ENCODE measurements around the gene SELENON. TPM values are rescaled to one million over a fixed set of nuclear protein-coding genes. Genes with fewer than 3 reads are reported as not detected.

The SELENON gene
- total RNA-seq, 1 donor = 33.7 TPM

DNA sequence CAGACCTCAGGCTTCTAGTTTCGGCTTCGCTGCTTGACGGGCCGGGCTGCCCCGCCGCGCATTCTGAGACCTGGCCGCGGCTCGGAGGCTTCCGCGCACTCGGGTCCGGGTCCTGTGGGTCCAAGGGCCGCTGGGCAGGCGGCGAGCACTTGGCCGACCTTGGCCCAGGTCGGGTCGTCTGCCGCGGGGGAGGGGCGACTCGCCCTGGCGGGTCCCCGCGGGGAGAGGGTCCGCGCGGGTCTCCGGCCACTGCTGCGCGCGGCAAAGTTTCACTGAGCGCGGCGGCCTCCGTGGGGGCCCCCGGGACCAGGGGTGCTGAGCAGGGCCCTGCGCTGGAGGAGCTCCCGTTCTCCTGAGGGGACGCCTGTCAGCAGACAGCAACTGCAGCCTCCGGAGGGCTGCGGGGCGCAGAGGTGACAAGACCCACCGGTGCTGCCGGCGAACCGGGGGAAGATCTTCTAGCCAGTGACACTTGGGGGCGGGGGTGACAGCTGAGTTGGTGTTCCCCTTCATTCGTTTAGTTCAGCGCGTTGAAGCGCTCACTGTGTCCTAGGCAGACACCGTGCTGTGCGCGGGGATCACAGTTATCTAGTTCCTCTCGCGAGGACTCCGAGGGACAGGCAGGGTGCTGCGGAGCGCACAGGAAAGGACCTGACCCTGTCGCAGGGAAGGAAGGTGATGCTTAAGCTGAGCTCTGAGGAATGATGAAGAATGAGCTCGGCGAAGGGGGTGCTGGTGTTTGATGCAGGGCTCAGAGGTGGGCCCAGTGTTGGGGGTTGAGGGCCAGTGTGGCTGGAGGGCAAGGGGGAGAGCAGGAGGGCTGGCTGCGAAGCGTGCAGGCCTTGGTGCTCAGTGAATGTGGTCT is 20.5 kb downstream of the SELENON start:
- Histone ChIP-seq H3K27me3 (ENCODE audit: insufficient read depth, low read length) (no peaks in the 10 kb centered on the region), H3K79me2 (ENCODE audit: insufficient read depth, low read length) (peaks cover 53% of the 10 kb centered on the region), H3K27ac (ENCODE audit: low read depth, low read length) (peak overlapping the region; percentile 86), H3K9me3 (ENCODE audit: low read depth, low read length) (no peaks in the 10 kb centered on the region), H3K4me3 (ENCODE audit: insufficient read depth, low read length) (peak overlapping the region; percentile 96), H3K4me1 (ENCODE audit: insufficient read depth, low read length) (peaks cover 30% of the 10 kb centered on the region), H2AFZ (ENCODE audit: low read length) (peak overlapping the region; percentile 89), H4K20me1 (ENCODE audit: insufficient read depth, low read length) (peaks cover 42% of the 10 kb centered on the region), H3K4me2 (ENCODE audit: insufficient read depth, low read length) (peak overlapping the region; percentile 84), H3K36me3 (ENCODE audit: insufficient read depth, low read length) (peaks cover 15% of the 10 kb centered on the region)
- no peak for TF ChIP-seq CTCF (IDR thresholded peaks at IDR 0.05; ENCODE audit: extremely low read depth, low read depth, low read length)
- peak; percentile 98 for DNase-seq (ENCODE audit: insufficient read length, low spot score, missing footprints)

- Histone ChIP-seq H2AFZ (ENCODE audit: low read length) (peak overlapping the region; percentile 87), H3K4me1 (ENCODE audit: insufficient read depth, low read length) (peaks cover 30% of the 10 kb centered on the region), H4K20me1 (ENCODE audit: insufficient read depth, low read length) (peaks cover 42% of the 10 kb centered on the region), H3K27ac (ENCODE audit: low read depth, low read length) (peak overlapping the region; percentile 86), H3K79me2 (ENCODE audit: insufficient read depth, low read length) (peaks cover 58% of the 10 kb centered on the region), H3K9me3 (ENCODE audit: low read depth, low read length) (no peaks in the 10 kb centered on the region), H3K27me3 (ENCODE audit: insufficient read depth, low read length) (no peaks in the 10 kb centered on the region), H3K4me2 (ENCODE audit: insufficient read depth, low read length) (peak overlapping the region; percentile 84), H3K4me3 (ENCODE audit: insufficient read depth, low read length) (peak overlapping the region; percentile 96), H3K36me3 (ENCODE audit: insufficient read depth, low read length) (peaks cover 15% of the 10 kb centered on the region)
- DNase-seq (ENCODE audit: insufficient read length, low spot score, missing footprints) = peak; percentile 67
- no peak for TF ChIP-seq CTCF (IDR thresholded peaks at IDR 0.05; ENCODE audit: extremely low read depth, low read depth, low read length)
These were observed 21.1 kb downstream of the SELENON start for GRCh38 chr1:25821112-25821476.

DNA sequence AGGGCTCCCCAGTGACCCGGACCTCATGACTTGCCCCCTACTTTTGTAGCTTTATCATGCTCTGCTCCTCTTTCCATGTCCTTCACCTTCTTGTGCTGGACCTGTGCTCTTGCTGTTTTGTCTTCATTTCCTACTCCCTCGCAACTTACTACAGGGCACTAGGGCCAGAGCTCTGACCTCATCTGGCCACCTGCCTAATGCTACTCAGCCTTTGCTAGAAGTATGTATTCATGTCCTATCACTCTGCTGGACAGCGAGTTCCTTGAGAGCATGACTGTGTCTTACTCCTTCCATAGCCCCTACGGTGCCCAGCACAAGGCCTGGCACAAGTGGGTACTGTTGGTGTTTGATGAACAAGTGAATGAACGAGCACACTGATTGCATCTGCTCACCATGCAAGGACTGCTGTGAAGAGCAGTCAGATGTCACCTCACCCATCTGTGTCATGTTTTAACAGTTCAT is 21.7 kb downstream of the SELENON start:
- H3K27ac ChIP-seq (ENCODE audit: low read depth, low read length) = no peak overlapping the region
- H3K4me1 ChIP-seq (ENCODE audit: insufficient read depth, low read length) = peaks cover 30% of the 10 kb centered on the region
- peak overlapping the region; percentile 96 for H3K4me3 ChIP-seq (ENCODE audit: insufficient read depth, low read length)
- H3K4me2 ChIP-seq (ENCODE audit: insufficient read depth, low read length) = peak overlapping the region; percentile 84
- peak; percentile 97 for DNase-seq (ENCODE audit: insufficient read length, low spot score, missing footprints)
- H3K27me3 ChIP-seq (ENCODE audit: insufficient read depth, low read length) = no peaks in the 10 kb centered on the region
- H3K36me3 ChIP-seq (ENCODE audit: insufficient read depth, low read length) = peaks cover 15% of the 10 kb centered on the region
- no peaks in the 10 kb centered on the region for H3K9me3 ChIP-seq (ENCODE audit: low read depth, low read length)
- TF ChIP-seq CTCF (IDR thresholded peaks at IDR 0.05; ENCODE audit: extremely low read depth, low read depth, low read length) = no peak
- H3K79me2 ChIP-seq (ENCODE audit: insufficient read depth, low read length) = peaks cover 63% of the 10 kb centered on the region
- H2AFZ ChIP-seq (ENCODE audit: low read length) = no peak overlapping the region
- H4K20me1 ChIP-seq (ENCODE audit: insufficient read depth, low read length) = peaks cover 44% of the 10 kb centered on the region

GRCh38 chr1:25825605-25826004 is 25.6 kb downstream of the SELENON start:
- Histone ChIP-seq H2AFZ (ENCODE audit: low read length) (no peak overlapping the region), H3K4me3 (ENCODE audit: insufficient read depth, low read length) (no peak overlapping the region), H4K20me1 (ENCODE audit: insufficient read depth, low read length) (peaks cover 43% of the 10 kb centered on the region), H3K4me2 (ENCODE audit: insufficient read depth, low read length) (no peak overlapping the region), H3K79me2 (ENCODE audit: insufficient read depth, low read length) (peaks cover 52% of the 10 kb centered on the region), H3K27ac (ENCODE audit: low read depth, low read length) (no peak overlapping the region), H3K36me3 (ENCODE audit: insufficient read depth, low read length) (peaks cover 43% of the 10 kb centered on the region), H3K27me3 (ENCODE audit: insufficient read depth, low read length) (no peaks in the 10 kb centered on the region), H3K4me1 (ENCODE audit: insufficient read depth, low read length) (peaks cover 14% of the 10 kb centered on the region), H3K9me3 (ENCODE audit: low read depth, low read length) (no peaks in the 10 kb centered on the region)
- no peak for DNase-seq (ENCODE audit: insufficient read length, low spot score, missing footprints)
- no peak for TF ChIP-seq CTCF (IDR thresholded peaks at IDR 0.05; ENCODE audit: extremely low read depth, low read depth, low read length)
